ENCODE results near the gene SYNE2. TPM values are rescaled to one million over a fixed set of nuclear protein-coding genes. Genes with fewer than 3 reads are reported as not detected.

Gene SYNE2
- total RNA-seq, 1 donor = 10.1 TPM

- Histone ChIP-seq H3K27ac (ENCODE audit: low read depth, low read length) (no peak overlapping the region), H3K9me3 (ENCODE audit: low read depth, low read length) (no peaks in the 10 kb centered on the region), H2AFZ (ENCODE audit: low read length) (peak overlapping the region; percentile 54), H4K20me1 (ENCODE audit: insufficient read depth, low read length) (no peaks in the 10 kb centered on the region), H3K4me2 (ENCODE audit: insufficient read depth, low read length) (peak overlapping the region; percentile 53), H3K27me3 (ENCODE audit: insufficient read depth, low read length) (no peaks in the 10 kb centered on the region), H3K36me3 (ENCODE audit: insufficient read depth, low read length) (no peaks in the 10 kb centered on the region), H3K79me2 (ENCODE audit: insufficient read depth, low read length) (no peaks in the 10 kb centered on the region), H3K4me1 (ENCODE audit: insufficient read depth, low read length) (no peaks in the 10 kb centered on the region), H3K4me3 (ENCODE audit: insufficient read depth, low read length) (no peak overlapping the region)
- DNase-seq (ENCODE audit: insufficient read length, low spot score, missing footprints) = no peak
- TF ChIP-seq CTCF (IDR thresholded peaks at IDR 0.05; ENCODE audit: extremely low read depth, low read depth, low read length) = no peak
Measured at GRCh38 chr14:64062381-64063115, 209.7 kb downstream of the SYNE2 start.

GRCh38 chr14:64064447-64064846 is 211.6 kb downstream of the SYNE2 start:
- Histone ChIP-seq H3K36me3 (ENCODE audit: insufficient read depth, low read length) (no peaks in the 10 kb centered on the region), H3K79me2 (ENCODE audit: insufficient read depth, low read length) (no peaks in the 10 kb centered on the region), H2AFZ (ENCODE audit: low read length) (no peak overlapping the region), H3K4me2 (ENCODE audit: insufficient read depth, low read length) (no peak overlapping the region), H4K20me1 (ENCODE audit: insufficient read depth, low read length) (no peaks in the 10 kb centered on the region), H3K4me1 (ENCODE audit: insufficient read depth, low read length) (no peaks in the 10 kb centered on the region), H3K27me3 (ENCODE audit: insufficient read depth, low read length) (no peaks in the 10 kb centered on the region), H3K4me3 (ENCODE audit: insufficient read depth, low read length) (no peak overlapping the region), H3K9me3 (ENCODE audit: low read depth, low read length) (no peaks in the 10 kb centered on the region), H3K27ac (ENCODE audit: low read depth, low read length) (no peak overlapping the region)
- DNase-seq (ENCODE audit: insufficient read length, low spot score, missing footprints) = no peak
- no peak for TF ChIP-seq CTCF (IDR thresholded peaks at IDR 0.05; ENCODE audit: extremely low read depth, low read depth, low read length)

DNA sequence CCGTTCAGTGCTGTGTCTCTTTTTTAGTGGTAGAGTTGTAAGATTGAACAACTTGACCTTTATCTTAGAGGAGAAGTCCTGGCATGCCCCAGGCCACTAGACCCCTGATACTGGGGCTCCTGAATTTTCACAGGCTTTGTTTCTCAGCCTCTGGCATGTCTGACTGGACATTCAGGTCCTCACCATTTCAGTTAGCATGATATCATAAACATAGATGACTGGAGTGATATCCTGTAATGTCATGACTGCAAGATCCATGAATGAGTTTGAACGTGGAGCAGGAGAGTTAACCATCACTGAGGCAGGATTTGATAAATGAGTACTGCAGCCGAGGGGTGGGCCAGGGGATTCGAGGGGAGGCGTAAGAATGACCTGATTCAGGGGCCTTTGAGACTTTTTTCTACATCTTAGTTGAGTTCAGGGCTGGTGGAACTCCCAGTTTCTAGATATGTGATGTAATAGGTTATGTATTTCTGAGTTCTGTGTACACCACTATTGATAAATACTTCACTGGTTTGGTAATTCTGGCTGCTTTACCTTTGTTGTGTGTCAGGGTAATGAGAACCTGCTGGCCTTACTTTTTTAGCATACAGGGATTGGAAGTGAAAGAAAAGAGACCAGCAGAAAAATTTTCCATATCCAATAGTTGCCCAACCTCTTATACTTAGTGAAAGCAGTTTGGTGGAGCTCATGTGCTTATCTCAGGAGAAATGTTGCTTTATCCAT is 217.0 kb downstream of the SYNE2 start:
- Histone ChIP-seq H2AFZ (ENCODE audit: low read length) (no peak overlapping the region), H3K4me1 (ENCODE audit: insufficient read depth, low read length) (peaks cover 2% of the 10 kb centered on the region), H4K20me1 (ENCODE audit: insufficient read depth, low read length) (no peaks in the 10 kb centered on the region), H3K27me3 (ENCODE audit: insufficient read depth, low read length) (no peaks in the 10 kb centered on the region), H3K79me2 (ENCODE audit: insufficient read depth, low read length) (no peaks in the 10 kb centered on the region), H3K36me3 (ENCODE audit: insufficient read depth, low read length) (no peaks in the 10 kb centered on the region), H3K4me2 (ENCODE audit: insufficient read depth, low read length) (no peak overlapping the region), H3K4me3 (ENCODE audit: insufficient read depth, low read length) (no peak overlapping the region), H3K27ac (ENCODE audit: low read depth, low read length) (no peak overlapping the region), H3K9me3 (ENCODE audit: low read depth, low read length) (no peaks in the 10 kb centered on the region)
- TF ChIP-seq CTCF (IDR thresholded peaks at IDR 0.05; ENCODE audit: extremely low read depth, low read depth, low read length) = no peak
- no peak for DNase-seq (ENCODE audit: insufficient read length, low spot score, missing footprints)

GRCh38 chr14:64074961-64075612 is 222.3 kb downstream of the SYNE2 start:
- H3K27ac ChIP-seq (ENCODE audit: low read depth, low read length) = no peak overlapping the region
- DNase-seq (ENCODE audit: insufficient read length, low spot score, missing footprints) = peak; percentile 77
- H3K4me3 ChIP-seq (ENCODE audit: insufficient read depth, low read length) = no peak overlapping the region
- peaks cover 8% of the 10 kb centered on the region for H3K4me1 ChIP-seq (ENCODE audit: insufficient read depth, low read length)
- TF ChIP-seq CTCF (IDR thresholded peaks at IDR 0.05; ENCODE audit: extremely low read depth, low read depth, low read length) = no peak
- H3K79me2 ChIP-seq (ENCODE audit: insufficient read depth, low read length) = no peaks in the 10 kb centered on the region
- H3K27me3 ChIP-seq (ENCODE audit: insufficient read depth, low read length) = no peaks in the 10 kb centered on the region
- H3K4me2 ChIP-seq (ENCODE audit: insufficient read depth, low read length) = no peak overlapping the region
- no peaks in the 10 kb centered on the region for H3K36me3 ChIP-seq (ENCODE audit: insufficient read depth, low read length)
- H4K20me1 ChIP-seq (ENCODE audit: insufficient read depth, low read length) = no peaks in the 10 kb centered on the region
- no peak overlapping the region for H2AFZ ChIP-seq (ENCODE audit: low read length)
- no peaks in the 10 kb centered on the region for H3K9me3 ChIP-seq (ENCODE audit: low read depth, low read length)
